ENCODE data around the gene TBCA. TPM values are rescaled to one million over a fixed set of nuclear protein-coding genes. Genes with fewer than 3 reads are reported as not detected.

Gene TBCA
- total and polyA plus RNA-seq, 2 donors (not counting 3 experiments of a cell fraction or from before 2014, with no cell fraction given) = 48.2 to 206 TPM

GRCh38 chr5:77784735-77785134 lies 8.6 kb upstream of the TBCA start:
- no peaks in the 10 kb centered on the region for H4K20me1 ChIP-seq (replicated peaks; ENCODE audit: control insufficient read depth, extremely low read depth, insufficient read depth, low read length)
- no peak overlapping the region for H3K4me3 ChIP-seq (replicated peaks in 1 of 3; ENCODE audit: insufficient read depth in 1 of 3, low read depth in 1 of 3, low read length in 3 of 3)
- no peaks in the 10 kb centered on the region for H3K9me1 ChIP-seq (replicated peaks; ENCODE audit: control insufficient read depth, extremely low read depth, insufficient read depth, low read length)
- peaks cover 2 to 10% of the 10 kb centered on the region in 2 experiments for H3K27me3 ChIP-seq (ENCODE audit: control insufficient read depth in 2 of 2, insufficient read depth in 2 of 2, low read length in 2 of 2)
- H3K9me3 ChIP-seq (replicated peaks; ENCODE audit: control insufficient read depth, insufficient read depth, low read length) = no peaks in the 10 kb centered on the region
- intact Hi-C loops (cut with micrococcal nuclease) = no loop called here
- H3K4me2 ChIP-seq (ENCODE audit: insufficient read depth, low read length) = no peak overlapping the region
- dilution Hi-C loops (cut with MboI; ENCODE audit: extremely low pct_ligation_motif_present, low sequenced_read_pairs) = no loop called here
- no peaks in the 10 kb centered on the region for H3K79me2 ChIP-seq (ENCODE audit: control insufficient read depth, insufficient read depth, low read length)
- no peak for FAIRE-seq
- no peak for DNase-seq (ENCODE audit: low read depth, low spot score)
- H3K36me3 ChIP-seq (ENCODE audit: control insufficient read depth in 2 of 2, extremely low read depth in 1 of 2, insufficient read depth in 2 of 2, low read length in 2 of 2) = no peaks in the 10 kb centered on the region
- no peak overlapping the region for H3K9ac ChIP-seq (replicated peaks; ENCODE audit: extremely low read depth, insufficient read depth, low read length)
- BruUV-seq (replicated peaks) = no TSS peak
- TF ChIP-seq FOS (IDR thresholded peaks at IDR 0.05; ENCODE audit: borderline replicate concordance, insufficient read depth, low read length) = no peak
- TF ChIP-seq POLR2A (IDR thresholded peaks at IDR 0.05; ENCODE audit: low read depth, low read length) = no peak
- TF ChIP-seq, protein P1, sequence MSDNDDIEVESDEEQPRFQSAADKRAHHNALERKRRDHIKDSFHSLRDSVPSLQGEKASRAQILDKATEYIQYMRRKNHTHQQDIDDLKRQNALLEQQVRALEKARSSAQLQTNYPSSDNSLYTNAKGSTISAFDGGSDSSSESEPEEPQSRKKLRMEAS (IDR thresholded peaks at IDR 0.05; ENCODE audit: insufficient read depth, insufficient read length) = no peak
- TF ChIP-seq JUN (IDR thresholded peaks at IDR 0.05; ENCODE audit: borderline replicate concordance, insufficient read depth, insufficient read length, low read depth) = no peak
- TF ChIP-seq EZH2 (IDR thresholded peaks at IDR 0.05; ENCODE audit: borderline replicate concordance, low read depth, low read length, severe bottlenecking) = no peak
- no peak for TF ChIP-seq POLR2AphosphoS5 (IDR thresholded peaks at IDR 0.05; ENCODE audit: insufficient read depth, low read depth, low read length)
- TF ChIP-seq GATA2 (IDR thresholded peaks at IDR 0.05; ENCODE audit: insufficient read depth, insufficient read length, low read depth, low read length) = no peak
- no peak for TF ChIP-seq MYC (IDR thresholded peaks at IDR 0.05; ENCODE audit: low read depth, low read length)
- TF ChIP-seq CTCF (IDR thresholded peaks at IDR 0.05; ENCODE audit: extremely low read depth in 1 of 2, insufficient read depth in 1 of 2, low read depth in 1 of 2, low read length in 2 of 2) = no peak
- CTCF ChIA-PET = no interaction called here
- H2AFZ ChIP-seq (ENCODE audit: low read depth, low read length) = no peak overlapping the region
- H3K27ac ChIP-seq (ENCODE audit: insufficient read depth, low read depth, low read length) = no peak overlapping the region
- POLR2A ChIA-PET = no interaction called here
- H3K4me1 ChIP-seq (ENCODE audit: control insufficient read depth, extremely low read depth, insufficient read depth, low read length) = no peaks in the 10 kb centered on the region

Measured in endothelial cell of umbilical vein (primary cell).